ENCODE data around the gene MRRF. TPM values are rescaled to one million over a fixed set of nuclear protein-coding genes. Genes with fewer than 3 reads are reported as not detected.

The MRRF gene
- total and polyA plus RNA-seq, 2 of the 4 experiments (the other 2 are of a cell fraction): 32.1 to 38.0 TPM

- Histone ChIP-seq H3K9me1 (ENCODE audit: insufficient read depth, low read length) (no peaks in the 10 kb centered on the region; the same call in 1 of the 2 replicates), H2AK9ac (replicated peaks; ENCODE audit: low read depth, low read length, poor library complexity) (no peak overlapping the region), H3K18ac (ENCODE audit: low read depth, low read length) (no peak overlapping the region), H3K4me1 (ENCODE audit: control insufficient read depth, insufficient read depth, low read length) (no peaks in the 10 kb centered on the region), H2AFZ (replicated peaks; ENCODE audit: low read length, poor library complexity) (no peak overlapping the region), H2BK20ac (ENCODE audit: low read depth, low read length) (no peak overlapping the region), H3K23ac (ENCODE audit: low read depth, low read length) (no peak overlapping the region), H3K4me2 (ENCODE audit: low read depth, low read length) (no peak overlapping the region), H3K79me1 (ENCODE audit: low read depth in 1 of 2, low read length in 2 of 2) (no peaks in the 10 kb centered on the region), H3K9me3 (ENCODE audit: control insufficient read depth, insufficient read depth, low read length) (no peaks in the 10 kb centered on the region), H4K5ac (ENCODE audit: low read depth, low read length) (no peak overlapping the region), H2BK15ac (ENCODE audit: low read depth, low read length) (no peak overlapping the region), H3K27me3 (ENCODE audit: control insufficient read depth, insufficient read depth, low read length) (peaks cover 3% of the 10 kb centered on the region; the same call in 1 of the 2 replicates), H3K56ac (ENCODE audit: extremely low read depth, insufficient read depth, low read length) (no peak overlapping the region), H3K14ac (replicated peaks; ENCODE audit: low read depth, low read length) (no peak overlapping the region), H3K36me3 (ENCODE audit: control insufficient read depth, insufficient read depth, low read length) (no peaks in the 10 kb centered on the region; the same call in 1 of the 2 replicates), H3K4me3 (ENCODE audit: insufficient read depth, low read depth, low read length) (no peak overlapping the region), H3K9ac (ENCODE audit: low read depth, low read length) (no peak overlapping the region), H2BK120ac (ENCODE audit: low read depth, low read length) (no peak overlapping the region), H2AK5ac (ENCODE audit: low read depth, low read length) (no peak overlapping the region), H4K8ac (ENCODE audit: low read depth in 2 of 2, low read length in 2 of 2) (no peak overlapping the region), H4K20me1 (ENCODE audit: insufficient read depth, low read length) (no peaks in the 10 kb centered on the region), H3K27ac (ENCODE audit: insufficient read depth, low read length) (no peak overlapping the region), H2BK5ac (ENCODE audit: low read depth, low read length, poor library complexity, severe bottlenecking) (no peak overlapping the region), H3K4ac (ENCODE audit: low read depth, low read length) (no peak overlapping the region), H4K91ac (ENCODE audit: insufficient read depth, low read depth, low read length) (no peak overlapping the region)
- DNase-seq (no peak), ATAC-seq (ENCODE audit: low read depth) (no peak)
- BruUV-seq (replicated peaks): no TSS peak
- dilution Hi-C loops (cut with HindIII; ENCODE audit: low sequenced_read_pairs, unreplicated experiment) (no loop called here), in situ Hi-C loops (cut with MboI; ENCODE audit: low sequenced_read_pairs) (no loop called here), intact Hi-C loops (cut with micrococcal nuclease) (no loop called here)
- no peak for TF ChIP-seq POLR2A (IDR thresholded peaks at IDR 0.05; ENCODE audit: low read depth, low read length)
- TF ChIP-seq NFE2L2 (IDR thresholded peaks at IDR 0.05; ENCODE audit: low read depth, low read length): no peak
- TF ChIP-seq RCOR1 (IDR thresholded peaks at IDR 0.05; ENCODE audit: insufficient replicate concordance, low read length): no peak
- no peak for TF ChIP-seq ELK1 (IDR thresholded peaks at IDR 0.05; ENCODE audit: borderline replicate concordance, low read depth, low read length)
- no peak for TF ChIP-seq MAZ (IDR thresholded peaks at IDR 0.05; ENCODE audit: borderline replicate concordance, low read depth, low read length)
- TF ChIP-seq MXI1 (IDR thresholded peaks at IDR 0.05; ENCODE audit: borderline replicate concordance, low read depth, low read length): no peak
- ChIA-PET POLR2A (ENCODE audit: unreplicated experiment) (no interaction called here), CTCF (no interaction called here)
- WGBS, 2 experiments (ENCODE audit: extremely low coverage in 2 of 2, insufficient read length in 1 of 2): 61% methylated on average over 3 of the region's 7 CpGs; no CpG with 5 or more reads in 1 of the 2 experiments
Measured at GRCh38 chr9:122332644-122333043, 68.0 kb downstream of the MRRF start.

Data from IMR-90 (cell line).